OCI-LY1 (cell line): Measurements from ENCODE around the gene IL22RA2.

Source experiments
- H2AFZ ChIP-seq: fragments of 200-600 bp; sonication (generic), shearing (Covaris generic); 2 replicates; pipeline ENCODE4 v1.6.0; 2014; ENCODE audit warnings: antibody characterized with exemption, mild to moderate bottlenecking, low read length
- H3F3A ChIP-seq: fragments of 200-600 bp; sonication (generic), shearing (Covaris generic); 2 replicates; pipeline ENCODE4 v1.6.0; 2014; ENCODE audit warnings: mild to moderate bottlenecking, antibody characterized with exemption, low read length, moderate library complexity; ENCODE audit not compliant: insufficient read depth
- H3K27ac ChIP-seq: fragments of 200-600 bp; sonication (generic); 2 replicates; pipeline ENCODE4 v1.5.1; 2014; ENCODE audit warnings: low read length, mixed run types, mild to moderate bottlenecking, low read depth; ENCODE audit not compliant: poor library complexity, severe bottlenecking
- H3K27me3 ChIP-seq: fragments of 200-600 bp; sonication (generic); 2 replicates; pipeline ENCODE4 v1.6.0; 2014; ENCODE audit warnings: antibody characterized with exemption, mild to moderate bottlenecking, low read length, moderate library complexity; ENCODE audit not compliant: insufficient read depth
- H3K36me3 ChIP-seq: fragments of 200-600 bp; sonication (generic); 2 replicates; pipeline ENCODE4 v1.6.1; 2014; ENCODE audit warnings: mild to moderate bottlenecking, antibody characterized with exemption, low read length, moderate library complexity, mixed read lengths; ENCODE audit not compliant: insufficient read depth
- H3K4me1 ChIP-seq: fragments of 200-600 bp; sonication (generic); 2 replicates; pipeline ENCODE4 v1.5.1; 2014; ENCODE audit warnings: mild to moderate bottlenecking, low read length, moderate library complexity; ENCODE audit not compliant: insufficient read depth, severe bottlenecking
- H3K4me2 ChIP-seq: fragments of 200-600 bp; sonication (generic), shearing (Covaris generic); 2 replicates; pipeline ENCODE4 v1.6.1; 2014; ENCODE audit warnings: low read length
- H3K4me3 ChIP-seq: fragments of 200-600 bp; sonication (generic); 2 replicates; pipeline ENCODE4 v1.5.1; 2014; ENCODE audit warnings: low read length, low read depth, mild to moderate bottlenecking, mixed read lengths; ENCODE audit not compliant: poor library complexity, severe bottlenecking
- H3K79me2 ChIP-seq: fragments of 200-600 bp; shearing (Covaris generic); 2 replicates; pipeline ENCODE4 v1.6.1; 2016; ENCODE audit warnings: mixed run types, low read length, mixed read lengths; ENCODE audit not compliant: insufficient read depth
- H3K9ac ChIP-seq: fragments of 200-600 bp; sonication (generic), shearing (Covaris generic); 2 replicates; pipeline ENCODE4 v1.6.1; 2014; ENCODE audit warnings: mild to moderate bottlenecking, low read length, mixed read lengths
- H3K9me2 ChIP-seq: fragments of 200-600 bp; sonication (generic), shearing (Covaris generic); 2 replicates; pipeline ENCODE4 v1.6.1; 2014; ENCODE audit warnings: low read depth, mild to moderate bottlenecking, low read length, mixed read lengths
- H3K9me3 ChIP-seq: fragments of 200-600 bp; shearing (Covaris generic); 2 replicates; pipeline ENCODE4 v1.6.1; 2014; ENCODE audit warnings: low read length, mixed read lengths
- H4K20me1 ChIP-seq: fragments of 200-600 bp; sonication (generic), shearing (Covaris generic); 2 replicates; pipeline ENCODE4 v1.6.0; 2016; ENCODE audit warnings: mild to moderate bottlenecking, low read length; ENCODE audit not compliant: insufficient read depth
- CTCF ChIP-seq: fragments of 200-600 bp; sonication (generic), shearing (Covaris generic); IDR thresholded peaks from 2 replicates; pipeline ENCODE4 v1.5.1; 2017; ENCODE audit warnings: mild to moderate bottlenecking, antibody characterized with exemption, low read length, moderate library complexity, mixed read lengths
- EZH2 ChIP-seq: fragments of 200-600 bp; sonication (generic), shearing (Covaris generic); IDR thresholded peaks from 2 replicates; pipeline ENCODE4 v1.8.0; 2017; ENCODE audit warnings: borderline replicate concordance, mixed run types, mild to moderate bottlenecking, antibody characterized with exemption, low read length, moderate library complexity, mixed read lengths

The IL22RA2 gene

DNA sequence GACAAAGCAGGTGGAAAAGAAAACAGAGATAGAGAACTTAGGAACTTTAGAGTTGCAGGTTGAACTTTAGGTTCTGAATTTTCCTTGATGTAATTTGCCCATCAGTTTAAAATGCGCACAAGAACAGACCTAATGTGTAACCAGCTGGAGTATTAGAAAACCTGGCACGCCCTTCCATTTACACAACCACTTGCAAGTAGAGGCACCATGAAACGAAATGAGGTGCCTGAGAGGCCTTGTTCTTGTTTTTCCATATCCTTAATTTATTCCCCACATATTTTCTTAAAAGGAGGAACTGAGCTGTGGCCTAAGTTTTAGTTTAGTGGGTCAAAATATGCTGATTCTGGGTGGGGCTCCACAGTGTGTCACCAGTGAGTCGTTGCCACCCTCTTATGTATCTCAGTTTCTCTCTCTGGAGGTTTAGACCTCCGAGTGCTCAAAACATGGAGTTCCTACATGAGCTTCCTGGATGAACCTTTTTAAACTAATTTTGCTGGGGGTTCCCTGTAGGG lies 17.2 kb upstream of the IL22RA2 start:
- Histone ChIP-seq H2AFZ (no peak overlapping the region), H3K79me2 (no peaks in the 10 kb centered on the region), H3K4me3 (no peak overlapping the region), H3K36me3 (no peaks in the 10 kb centered on the region), H3K9me2 (no peaks in the 10 kb centered on the region), H3K4me1 (no peaks in the 10 kb centered on the region), H4K20me1 (no peaks in the 10 kb centered on the region), H3K9me3 (peaks cover 13% of the 10 kb centered on the region; the same call in 1 of the 2 replicates), H3K9ac (no peak overlapping the region), H3K27me3 (no peaks in the 10 kb centered on the region), H3K27ac (no peak overlapping the region), H3K4me2 (no peak overlapping the region), H3F3A (no peaks in the 10 kb centered on the region)
- TF ChIP-seq EZH2 (no peak), CTCF (no peak)

DNA sequence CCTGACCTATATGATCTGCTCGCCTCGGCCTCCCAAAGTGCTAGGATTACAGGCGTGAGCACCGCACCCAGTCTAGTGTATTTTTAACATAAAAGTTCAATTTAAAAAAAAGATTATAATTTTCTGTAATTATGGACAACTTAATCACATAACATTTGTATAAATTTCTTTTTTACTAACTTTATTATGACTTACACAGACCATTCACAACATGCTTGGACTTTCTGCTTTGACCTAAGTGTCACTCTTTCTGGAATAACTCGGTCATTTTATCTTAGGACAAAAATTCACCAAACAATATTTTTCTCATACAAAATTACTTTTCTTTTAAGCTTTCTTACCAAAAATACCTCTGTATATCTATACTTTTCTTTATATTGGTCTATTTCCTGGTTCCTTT lies 15.4 kb upstream of the IL22RA2 start:
- no peaks in the 10 kb centered on the region for H3K27me3 ChIP-seq
- H3K9ac ChIP-seq, result no peak overlapping the region
- no peak overlapping the region for H3K4me3 ChIP-seq
- H3K27ac ChIP-seq, result no peak overlapping the region
- H4K20me1 ChIP-seq, result no peaks in the 10 kb centered on the region
- H3K4me1 ChIP-seq, result no peaks in the 10 kb centered on the region
- TF ChIP-seq EZH2 (no peak), CTCF (no peak)
- H3F3A ChIP-seq, result no peaks in the 10 kb centered on the region
- no peaks in the 10 kb centered on the region for H3K9me2 ChIP-seq
- H3K9me3 ChIP-seq, result peaks cover 13% of the 10 kb centered on the region; the same call in 1 of the 2 replicates
- no peak overlapping the region for H3K4me2 ChIP-seq
- no peaks in the 10 kb centered on the region; the same call in 1 of the 2 replicates for H3K36me3 ChIP-seq
- H3K79me2 ChIP-seq, result no peaks in the 10 kb centered on the region
- no peak overlapping the region for H2AFZ ChIP-seq

GRCh38 chr6:137185290-137185689 lies 11.8 kb upstream of the IL22RA2 start:
- Histone ChIP-seq H3K9me3 (peaks cover 12% of the 10 kb centered on the region; the same call in 1 of the 2 replicates), H3K4me2 (no peak overlapping the region), H3K9me2 (no peaks in the 10 kb centered on the region), H3K9ac (no peak overlapping the region), H3K4me1 (no peaks in the 10 kb centered on the region), H3K27me3 (no peaks in the 10 kb centered on the region), H3K79me2 (no peaks in the 10 kb centered on the region), H3K27ac (no peak overlapping the region), H3F3A (no peaks in the 10 kb centered on the region), H2AFZ (no peak overlapping the region), H3K4me3 (no peak overlapping the region), H4K20me1 (no peaks in the 10 kb centered on the region), H3K36me3 (no peaks in the 10 kb centered on the region; the same call in 1 of the 2 replicates)
- no peak for TF ChIP-seq EZH2
- TF ChIP-seq CTCF, result no peak
